ENCODE data around the gene FRMD8. TPM values are rescaled to one million over a fixed set of nuclear protein-coding genes. Genes with fewer than 3 reads are reported as not detected.

FRMD8 gene
- total and polyA plus RNA-seq, 9 donors: 4.3 to 41.7 (median 25.2) TPM

DNA sequence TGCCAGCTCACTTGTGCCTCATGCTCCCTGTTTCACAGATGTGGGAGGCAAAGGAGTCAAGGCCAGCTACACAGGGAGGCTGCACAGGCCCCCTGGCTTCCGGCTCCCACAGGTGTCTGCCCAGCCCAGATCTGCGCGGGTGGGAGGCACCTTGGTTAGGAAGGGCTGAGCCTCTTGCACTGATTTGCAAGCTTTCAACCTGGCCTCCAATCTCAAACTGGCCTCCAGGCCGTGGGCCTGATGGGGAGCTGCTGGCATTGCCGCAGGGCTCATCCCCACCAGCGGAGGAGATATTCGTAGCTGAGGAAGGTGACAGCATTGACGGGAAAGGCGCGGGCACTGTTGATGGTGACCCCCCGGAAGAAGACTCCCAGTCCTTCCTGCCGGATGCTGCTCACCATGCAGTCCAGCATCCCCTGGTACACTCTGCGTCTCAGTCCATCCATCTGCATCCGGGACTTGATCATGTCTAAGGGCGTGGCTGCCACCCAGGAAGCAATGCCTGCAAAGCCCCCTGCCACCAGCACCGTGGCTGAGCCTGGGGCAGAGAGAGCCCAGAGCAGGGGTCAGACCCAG is 10.2 kb upstream of the FRMD8 start:
- intact Hi-C loops (cut with DNase I): no loop called here
- no peak for DNase-seq
- H3K4me1 ChIP-seq (ENCODE audit: insufficient read depth): no peaks in the 10 kb centered on the region

DNA sequence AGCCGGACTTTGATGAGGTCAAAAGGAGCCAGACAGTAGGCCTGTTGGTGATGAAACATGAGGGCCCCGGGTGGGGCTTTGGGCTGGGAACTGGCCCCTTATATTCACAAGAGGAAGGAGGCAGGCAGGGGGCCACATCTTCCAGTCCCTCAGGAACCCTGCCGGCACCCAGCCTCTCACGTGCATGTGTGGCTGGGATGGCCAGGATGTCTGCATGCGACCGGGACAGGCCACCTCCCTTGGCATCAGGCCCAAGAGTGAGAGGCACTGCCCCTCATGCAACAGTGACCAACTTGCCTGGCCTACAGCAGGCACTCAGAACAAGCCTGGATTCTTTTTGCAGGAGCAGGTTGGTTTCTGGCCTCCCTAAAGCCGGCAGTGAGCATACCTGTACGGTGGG is 9.4 kb upstream of the FRMD8 start:
- no peak for DNase-seq
- Histone ChIP-seq H3K4me3 (no peak overlapping the region), H3K4me1 (ENCODE audit: insufficient read depth) (peaks cover under 1% of the 10 kb centered on the region), H3K27ac (no peak overlapping the region), H3K36me3 (no peaks in the 10 kb centered on the region), H3K27me3 (no peaks in the 10 kb centered on the region), H3K9me3 (no peaks in the 10 kb centered on the region)
- TF ChIP-seq, protein P1, sequence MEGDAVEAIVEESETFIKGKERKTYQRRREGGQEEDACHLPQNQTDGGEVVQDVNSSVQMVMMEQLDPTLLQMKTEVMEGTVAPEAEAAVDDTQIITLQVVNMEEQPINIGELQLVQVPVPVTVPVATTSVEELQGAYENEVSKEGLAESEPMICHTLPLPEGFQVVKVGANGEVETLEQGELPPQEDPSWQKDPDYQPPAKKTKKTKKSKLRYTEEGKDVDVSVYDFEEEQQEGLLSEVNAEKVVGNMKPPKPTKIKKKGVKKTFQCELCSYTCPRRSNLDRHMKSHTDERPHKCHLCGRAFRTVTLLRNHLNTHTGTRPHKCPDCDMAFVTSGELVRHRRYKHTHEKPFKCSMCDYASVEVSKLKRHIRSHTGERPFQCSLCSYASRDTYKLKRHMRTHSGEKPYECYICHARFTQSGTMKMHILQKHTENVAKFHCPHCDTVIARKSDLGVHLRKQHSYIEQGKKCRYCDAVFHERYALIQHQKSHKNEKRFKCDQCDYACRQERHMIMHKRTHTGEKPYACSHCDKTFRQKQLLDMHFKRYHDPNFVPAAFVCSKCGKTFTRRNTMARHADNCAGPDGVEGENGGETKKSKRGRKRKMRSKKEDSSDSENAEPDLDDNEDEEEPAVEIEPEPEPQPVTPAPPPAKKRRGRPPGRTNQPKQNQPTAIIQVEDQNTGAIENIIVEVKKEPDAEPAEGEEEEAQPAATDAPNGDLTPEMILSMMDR (IDR thresholded peaks at IDR 0.05): no peak
- TF ChIP-seq EP300 (IDR thresholded peaks at IDR 0.05) (no peak), POLR2A (IDR thresholded peaks at IDR 0.05) (no peak)
- WGBS, 3 donors: 76 to 82% (median 81%) methylated on average over 7 to 8 of the region's 8 CpGs
- intact Hi-C loops (cut with DNase I): no loop called here

More for the DNA sequence above, 10.2 kb upstream of the FRMD8 start:
- Histone ChIP-seq H3K27me3 (no peaks in the 10 kb centered on the region), H3K9me3 (no peaks in the 10 kb centered on the region), H3K36me3 (no peaks in the 10 kb centered on the region), H3K27ac (no peak overlapping the region), H3K4me3 (no peak overlapping the region)
- WGBS, 3 donors: 70 to 77% (median 74%) methylated on average over 16 of the region's 16 CpGs
- TF ChIP-seq EP300 (IDR thresholded peaks at IDR 0.05) (no peak), POLR2A (IDR thresholded peaks at IDR 0.05) (no peak)
- TF ChIP-seq, protein P1 (IDR thresholded peaks at IDR 0.05): no peak

DNA sequence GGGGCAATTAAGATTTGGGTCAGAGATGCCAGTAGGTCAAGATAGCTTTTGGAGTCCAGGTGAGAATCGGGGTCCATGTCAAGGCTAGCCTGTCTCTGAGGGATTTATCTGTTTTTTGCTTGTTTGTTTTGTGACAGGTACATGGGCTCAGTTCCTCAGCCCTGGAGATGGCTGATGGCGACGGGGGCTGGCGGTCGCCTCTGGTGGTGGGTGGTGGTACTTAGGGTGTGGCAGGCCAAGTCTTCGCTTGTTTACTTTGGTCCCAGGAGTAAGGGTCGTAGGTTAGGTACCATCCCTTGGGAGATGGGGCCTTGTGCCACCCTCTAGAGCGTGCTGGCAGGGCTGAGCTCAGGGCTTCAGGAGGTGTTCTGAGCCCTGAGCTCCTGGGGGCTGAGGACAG is 8.7 kb upstream of the FRMD8 start:
- Histone ChIP-seq H3K36me3 (no peaks in the 10 kb centered on the region), H3K9me3 (no peaks in the 10 kb centered on the region), H3K27ac (no peak overlapping the region), H3K4me1 (ENCODE audit: insufficient read depth) (peaks cover 2% of the 10 kb centered on the region), H3K27me3 (no peaks in the 10 kb centered on the region), H3K4me3 (no peak overlapping the region)
- no peak for DNase-seq
- 86 to 92% (median 90%) methylated on average over 8 of the region's 8 CpGs for WGBS, 3 donors
- intact Hi-C loops (cut with DNase I): no loop called here
- TF ChIP-seq POLR2A (IDR thresholded peaks at IDR 0.05): no peak
- TF ChIP-seq, protein P1 (IDR thresholded peaks at IDR 0.05): no peak
- TF ChIP-seq EP300 (IDR thresholded peaks at IDR 0.05): no peak

DNA sequence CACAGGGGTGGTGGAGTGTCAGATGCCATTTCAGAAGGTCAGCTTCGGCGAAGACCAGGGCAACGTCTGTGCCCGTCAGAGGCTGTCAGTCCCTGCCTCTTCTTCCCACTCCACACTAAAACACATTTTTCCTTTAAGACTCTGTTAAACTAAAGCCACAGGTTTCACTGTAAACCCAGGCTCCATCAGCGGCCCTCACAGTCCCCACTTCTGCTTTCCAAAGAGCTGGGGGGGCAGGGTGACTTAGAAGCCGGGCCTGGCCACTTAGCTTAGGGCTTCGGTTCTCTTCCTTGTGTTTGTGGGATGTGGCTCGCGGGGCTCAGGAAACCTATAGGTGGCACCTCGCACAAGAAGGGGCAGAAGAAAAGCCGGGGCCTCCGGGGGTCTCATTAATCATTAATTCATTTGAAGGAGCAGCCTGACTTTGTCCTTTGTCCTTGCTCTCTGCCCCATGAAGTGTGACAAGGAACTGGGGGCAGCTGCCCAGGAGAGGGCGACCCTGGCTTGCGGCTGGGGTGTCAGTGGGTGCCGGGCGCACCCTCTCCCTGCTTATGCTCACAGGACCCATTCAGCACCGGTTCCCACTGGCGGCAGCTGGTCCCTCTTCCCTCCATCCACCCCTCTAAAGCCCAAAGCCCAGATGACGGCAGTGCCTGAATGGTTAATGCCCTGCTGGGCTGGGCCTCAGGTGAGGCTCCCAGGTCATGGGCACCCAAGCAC is 8.1 kb upstream of the FRMD8 start:
- H3K4me3 ChIP-seq: no peak overlapping the region
- no peak for DNase-seq
- H3K27ac ChIP-seq: no peak overlapping the region
- 88 to 89% (median 89%) methylated on average over 19 of the region's 19 CpGs for WGBS, 3 donors
- TF ChIP-seq, protein P1 (IDR thresholded peaks at IDR 0.05): no peak
- TF ChIP-seq POLR2A (IDR thresholded peaks at IDR 0.05) (no peak), EP300 (IDR thresholded peaks at IDR 0.05) (no peak)
- no peaks in the 10 kb centered on the region for H3K27me3 ChIP-seq
- H3K9me3 ChIP-seq: no peaks in the 10 kb centered on the region
- intact Hi-C loops (cut with DNase I): no loop called here
- peaks cover 8% of the 10 kb centered on the region for H3K4me1 ChIP-seq (ENCODE audit: insufficient read depth)
- H3K36me3 ChIP-seq: no peaks in the 10 kb centered on the region

Measured in ovary (tissue), 9 donors.